ENCODE measurements around the gene GPC5. TPM values are rescaled to one million over a fixed set of nuclear protein-coding genes. Genes with fewer than 3 reads are reported as not detected.

GPC5 gene
- total RNA-seq, 1 donor from 2014 or later: 2.5 TPM

- intact Hi-C loops (cut with DNase I): no loop called here
- no peak for ATAC-seq
- DNase-seq (ENCODE audit: low spot score): no peak
Observed at GRCh38 chr13:92136449-92137155, 738.2 kb downstream of the GPC5 start.

DNA sequence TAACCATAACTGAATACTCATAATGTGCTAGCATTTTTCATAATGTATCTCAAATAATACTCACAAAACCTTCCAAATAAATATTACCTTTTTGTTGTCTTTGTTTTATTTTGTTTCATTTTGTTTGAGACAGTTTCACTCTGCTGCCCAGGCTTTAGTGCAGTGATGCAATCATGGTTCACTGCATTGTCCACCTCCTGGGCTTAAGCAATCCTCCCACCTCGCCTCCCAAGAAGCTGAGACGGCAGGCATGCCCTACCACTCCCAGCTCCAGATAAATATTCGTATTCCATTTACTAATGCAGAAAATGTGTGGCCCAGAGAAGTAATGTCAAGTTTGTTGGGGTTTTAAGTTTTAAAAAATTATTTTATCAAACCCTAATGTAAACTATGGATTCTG lies 739.1 kb downstream of the GPC5 start:
- DNase-seq (ENCODE audit: low spot score): no peak
- intact Hi-C loops (cut with DNase I): no loop called here
- no peak for ATAC-seq

DNA sequence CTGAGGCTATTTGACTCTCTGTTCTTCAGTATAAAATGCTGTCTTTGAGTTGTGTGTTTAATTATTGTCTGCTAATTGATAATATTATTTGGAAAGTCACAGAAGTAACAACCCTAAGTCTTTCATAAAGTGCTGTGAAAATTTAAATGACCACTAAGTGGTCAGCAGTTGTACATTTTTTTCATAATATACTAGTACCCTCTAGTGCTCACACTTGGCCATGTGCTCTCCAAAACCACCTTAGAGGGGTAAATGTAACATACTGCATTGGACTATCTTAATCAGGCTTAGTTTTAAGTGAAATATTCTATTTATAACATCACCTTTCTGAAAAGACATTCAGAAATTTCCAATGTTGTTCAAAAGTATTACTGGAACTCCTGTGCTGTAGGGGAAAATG lies 745.3 kb downstream of the GPC5 start:
- intact Hi-C loops (cut with DNase I): no loop called here
- DNase-seq (ENCODE audit: low spot score) (no peak), ATAC-seq (no peak)

- ATAC-seq (no peak), DNase-seq (ENCODE audit: low spot score) (no peak)
- intact Hi-C loops (cut with DNase I): no loop called here
Observed at GRCh38 chr13:92150606-92151005, 752.2 kb downstream of the GPC5 start.

GRCh38 chr13:92158346-92158745 lies 759.9 kb downstream of the GPC5 start:
- intact Hi-C loops (cut with DNase I): no loop called here
- DNase-seq (ENCODE audit: low spot score): no peak
- no peak for ATAC-seq

- intact Hi-C loops (cut with DNase I): no loop called here
- no peak for ATAC-seq
- no peak for DNase-seq (ENCODE audit: low spot score)
Observed at GRCh38 chr13:92164822-92165221, 766.4 kb downstream of the GPC5 start.

- DNase-seq (ENCODE audit: low spot score) (no peak), ATAC-seq (no peak)
- intact Hi-C loops (cut with DNase I): no loop called here
Observed at GRCh38 chr13:92172191-92172590, 773.8 kb downstream of the GPC5 start.

- ATAC-seq: no peak
- no peak for DNase-seq (ENCODE audit: low spot score)
- intact Hi-C loops (cut with DNase I): no loop called here
Observed at GRCh38 chr13:92173254-92173653, 774.8 kb downstream of the GPC5 start.

DNA sequence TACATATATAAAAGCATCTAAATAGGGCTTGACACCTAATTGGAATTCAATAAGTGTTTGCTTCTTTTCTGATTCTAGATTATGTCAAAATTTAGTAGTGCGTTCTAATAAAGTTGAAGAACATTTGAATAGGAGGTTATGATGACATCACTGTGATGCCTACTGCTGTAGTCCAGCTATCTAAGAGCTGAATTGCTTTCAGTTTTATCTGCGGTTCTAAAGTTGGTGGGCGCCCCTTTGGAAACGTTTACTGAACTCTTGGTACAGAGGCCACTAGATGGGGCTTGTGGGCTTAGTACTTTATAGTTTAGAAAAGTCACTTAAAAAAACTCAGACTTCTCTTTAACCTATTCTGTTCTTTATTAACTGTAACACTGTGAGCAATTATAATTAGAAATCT lies 776.9 kb downstream of the GPC5 start:
- ATAC-seq (peak; percentile 45), DNase-seq (ENCODE audit: low spot score) (no peak)

GRCh38 chr13:92177966-92178365 lies 779.5 kb downstream of the GPC5 start:
- ATAC-seq: no peak
- intact Hi-C loops (cut with DNase I): no loop called here
- DNase-seq (ENCODE audit: low spot score): no peak

More for the DNA sequence above, 776.9 kb downstream of the GPC5 start:
- intact Hi-C loops (cut with DNase I): no loop called here

DNA sequence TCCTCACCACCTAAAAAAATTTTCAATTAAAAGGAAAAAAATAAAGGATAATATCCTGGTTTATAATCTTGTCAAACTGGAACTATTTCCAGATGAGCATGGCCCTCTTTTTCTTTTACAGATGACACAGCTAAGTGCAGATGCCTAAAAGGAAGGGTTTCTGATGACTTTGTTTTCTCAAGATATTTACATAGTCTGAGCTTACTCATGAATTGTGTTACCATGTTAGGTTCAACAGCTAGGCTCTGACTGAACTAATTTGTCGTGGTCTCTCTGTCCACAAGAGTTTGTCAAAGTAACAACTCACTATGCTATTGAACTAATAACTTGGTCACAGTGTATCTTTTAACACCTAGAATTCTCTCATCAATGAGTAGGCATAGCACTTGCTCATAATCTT lies 780.8 kb downstream of the GPC5 start:
- ATAC-seq (no peak), DNase-seq (ENCODE audit: low spot score) (no peak)
- intact Hi-C loops (cut with DNase I): no loop called here

GRCh38 chr13:92187378-92187989 lies 789.1 kb downstream of the GPC5 start:
- intact Hi-C loops (cut with DNase I): no loop called here
- ATAC-seq: peak; percentile 75
- no peak for DNase-seq (ENCODE audit: low spot score)

DNA sequence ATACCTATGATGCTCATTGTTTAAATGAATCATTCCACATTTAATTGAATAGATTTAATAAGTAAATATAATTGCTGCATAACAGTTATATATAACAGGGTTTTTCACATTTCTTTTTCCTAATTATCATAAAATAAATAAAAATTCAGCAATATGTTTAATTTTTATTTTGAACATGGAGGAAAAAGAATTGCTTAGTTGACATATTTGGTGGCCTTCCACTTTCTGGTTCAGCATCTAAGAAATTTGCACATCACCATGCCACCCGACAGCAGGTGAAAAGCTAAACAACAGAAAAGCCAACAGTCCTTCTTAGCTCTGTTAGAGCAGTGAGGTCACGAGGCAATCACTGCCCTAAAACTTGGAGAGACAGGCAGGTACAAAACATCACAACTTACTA lies 790.2 kb downstream of the GPC5 start:
- intact Hi-C loops (cut with DNase I): no loop called here
- no peak for ATAC-seq
- DNase-seq (ENCODE audit: low spot score): no peak

GRCh38 chr13:92196591-92197256 lies 798.3 kb downstream of the GPC5 start:
- intact Hi-C loops (cut with DNase I): no loop called here
- DNase-seq (ENCODE audit: low spot score) (no peak), ATAC-seq (peak; percentile 62)

DNA sequence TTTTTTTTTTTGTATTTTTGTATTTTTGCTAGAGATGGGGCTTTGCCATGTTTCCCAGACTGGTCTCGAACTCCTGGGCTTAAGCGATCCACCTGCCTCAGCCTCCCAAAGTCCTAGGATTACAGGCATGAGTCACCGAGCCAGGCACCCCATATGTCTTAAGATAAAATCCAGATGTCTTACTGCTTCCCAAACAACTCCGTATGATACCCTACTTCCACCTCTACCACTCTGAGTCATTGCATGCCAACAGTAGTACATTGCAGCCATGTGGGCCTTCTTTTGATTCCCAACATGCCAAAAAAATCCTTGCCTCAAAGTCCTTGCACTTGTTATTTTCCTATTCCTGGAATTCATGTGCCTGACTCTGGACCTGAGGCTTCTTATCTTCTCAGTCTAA lies 799.2 kb downstream of the GPC5 start:
- intact Hi-C loops (cut with DNase I): no loop called here
- ATAC-seq: no peak

DNA sequence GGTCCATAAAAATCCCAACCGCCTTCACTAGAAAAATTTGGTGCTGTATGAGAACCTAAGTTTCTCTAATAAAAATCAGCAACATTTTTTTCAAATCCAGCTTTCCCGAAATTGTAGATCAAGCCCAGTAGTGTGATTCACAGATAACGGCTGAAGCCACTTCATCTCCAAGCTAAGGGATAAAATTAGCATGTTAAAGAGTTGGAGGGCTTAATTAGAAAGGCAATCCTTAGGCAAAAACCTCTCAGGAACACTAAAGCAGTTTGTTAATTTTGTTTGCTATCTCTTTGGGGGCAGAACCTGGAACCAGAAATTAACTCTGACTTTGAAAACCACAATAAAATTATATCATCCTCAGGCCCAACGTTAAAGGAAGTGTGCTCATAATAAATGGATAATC lies 820.2 kb downstream of the GPC5 start:
- no peak for ATAC-seq
- intact Hi-C loops (cut with DNase I): no loop called here

More for the DNA sequence above, 799.2 kb downstream of the GPC5 start:
- DNase-seq (ENCODE audit: low spot score): no peak

DNA sequence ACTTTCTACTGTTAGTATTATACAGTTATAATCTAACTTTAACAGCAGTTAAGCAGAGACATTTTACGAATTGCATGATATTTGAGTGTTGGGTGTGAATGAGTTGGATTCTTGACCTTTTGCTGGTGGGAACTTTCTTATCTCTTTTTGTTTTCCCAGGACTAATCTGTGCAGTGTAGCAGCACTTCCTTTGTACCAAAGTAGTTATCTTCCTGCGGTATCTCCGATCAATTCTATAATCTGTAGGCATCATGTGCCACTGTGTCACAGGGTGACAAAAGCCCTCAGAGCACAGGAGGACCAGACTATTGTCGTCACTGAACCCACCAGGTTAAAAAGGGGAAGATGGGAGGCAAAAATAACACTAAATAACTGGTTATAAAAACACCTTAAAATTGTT lies 823.5 kb downstream of the GPC5 start:
- no peak for ATAC-seq
- DNase-seq (ENCODE audit: low spot score): no peak

More for the DNA sequence above, 820.2 kb downstream of the GPC5 start:
- DNase-seq (ENCODE audit: low spot score): no peak

DNA sequence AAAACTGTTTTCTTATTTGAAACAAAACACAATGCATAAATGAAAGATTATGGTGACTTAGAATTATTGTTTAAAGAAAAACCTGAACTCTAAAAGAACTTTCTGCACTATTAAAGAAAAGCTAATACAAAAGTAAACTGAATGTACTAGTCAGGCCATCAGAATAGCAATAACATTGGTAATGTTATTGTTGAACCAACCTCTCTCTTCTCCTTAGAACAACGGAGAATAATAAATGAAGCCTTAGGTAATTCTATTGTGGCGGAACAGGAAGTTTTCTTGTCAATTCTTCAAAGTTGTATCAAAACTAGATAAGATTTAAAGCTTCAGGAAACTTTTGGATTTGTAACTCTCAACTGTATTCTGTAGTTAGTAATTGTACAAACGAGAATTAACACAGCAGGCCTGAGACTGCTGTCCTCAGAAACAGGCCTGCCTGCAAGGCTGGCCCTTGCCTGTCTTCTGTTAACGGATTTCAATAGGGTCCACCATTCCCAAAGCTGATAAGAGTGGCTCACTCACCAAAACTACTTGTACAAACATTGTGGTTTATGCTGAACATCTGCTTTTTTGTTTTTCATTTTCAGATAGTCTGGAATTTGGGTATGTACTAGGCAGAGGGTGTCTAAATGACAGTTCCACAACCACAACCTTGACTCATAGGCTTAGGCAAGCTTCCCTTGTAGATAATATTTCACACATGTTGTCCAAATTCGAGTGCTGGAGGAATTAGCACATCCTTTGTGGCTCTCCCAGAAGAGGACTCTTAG lies 825.8 kb downstream of the GPC5 start:
- ATAC-seq (peak; percentile 96), DNase-seq (ENCODE audit: low spot score) (no peak)
- intact Hi-C loops (cut with DNase I): no loop called here

More for the DNA sequence above, 823.5 kb downstream of the GPC5 start:
- intact Hi-C loops (cut with DNase I): no loop called here

GRCh38 chr13:92224825-92225224 lies 826.4 kb downstream of the GPC5 start:
- peak; percentile 59 for ATAC-seq
- DNase-seq (ENCODE audit: low spot score): no peak
- intact Hi-C loops (cut with DNase I): no loop called here

- intact Hi-C loops (cut with DNase I): no loop called here
- ATAC-seq: no peak
- no peak for DNase-seq (ENCODE audit: low spot score)
Observed at GRCh38 chr13:92225861-92226260, 827.4 kb downstream of the GPC5 start.
